Measurements from ENCODE around the gene ADGRG2.

GRCh38 chrX:19070555-19070994 is 51.7 kb downstream of the ADGRG2 start:
- TF ChIP-seq CTCF (IDR thresholded peaks at IDR 0.05) (no peak), POLR2A (IDR thresholded peaks at IDR 0.05; ENCODE audit: low read depth) (no peak), POLR2AphosphoS5 (IDR thresholded peaks at IDR 0.05) (no peak)

All from esophagus muscularis mucosa (tissue), 3 donors.